ENCODE measurements around the gene FLT4.

DNA sequence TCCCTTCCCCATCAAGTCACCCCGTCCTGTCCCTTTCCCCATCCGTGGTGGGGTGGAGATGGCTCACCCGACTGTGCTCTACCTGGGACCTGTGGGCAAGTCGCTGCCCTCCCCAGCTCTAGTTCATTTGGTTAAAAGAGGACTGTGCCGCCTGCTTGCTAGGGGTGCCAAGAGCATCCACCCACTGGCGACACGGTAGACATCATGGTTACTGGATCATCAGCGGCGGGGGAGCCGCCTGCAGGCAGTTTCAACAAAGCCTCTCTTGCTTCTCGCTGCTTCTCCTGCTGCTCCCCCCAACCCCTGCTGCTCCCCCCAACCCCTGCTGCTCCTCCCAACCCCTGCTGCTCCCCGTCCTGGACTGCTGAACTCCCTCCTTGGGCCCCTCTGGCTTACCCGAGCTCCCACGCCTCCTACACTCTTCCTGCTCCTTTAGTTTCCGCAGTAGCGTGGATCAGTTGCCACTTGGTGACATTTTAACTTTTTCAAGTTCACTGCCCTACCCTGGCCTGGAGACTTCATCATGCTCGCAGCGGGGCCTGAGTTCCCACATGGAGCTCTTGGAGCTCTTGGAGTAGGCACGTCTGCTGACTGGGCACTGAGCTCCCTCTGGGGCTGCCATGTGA lies 36.1 kb downstream of the FLT4 start:
- TF ChIP-seq, protein P1, sequence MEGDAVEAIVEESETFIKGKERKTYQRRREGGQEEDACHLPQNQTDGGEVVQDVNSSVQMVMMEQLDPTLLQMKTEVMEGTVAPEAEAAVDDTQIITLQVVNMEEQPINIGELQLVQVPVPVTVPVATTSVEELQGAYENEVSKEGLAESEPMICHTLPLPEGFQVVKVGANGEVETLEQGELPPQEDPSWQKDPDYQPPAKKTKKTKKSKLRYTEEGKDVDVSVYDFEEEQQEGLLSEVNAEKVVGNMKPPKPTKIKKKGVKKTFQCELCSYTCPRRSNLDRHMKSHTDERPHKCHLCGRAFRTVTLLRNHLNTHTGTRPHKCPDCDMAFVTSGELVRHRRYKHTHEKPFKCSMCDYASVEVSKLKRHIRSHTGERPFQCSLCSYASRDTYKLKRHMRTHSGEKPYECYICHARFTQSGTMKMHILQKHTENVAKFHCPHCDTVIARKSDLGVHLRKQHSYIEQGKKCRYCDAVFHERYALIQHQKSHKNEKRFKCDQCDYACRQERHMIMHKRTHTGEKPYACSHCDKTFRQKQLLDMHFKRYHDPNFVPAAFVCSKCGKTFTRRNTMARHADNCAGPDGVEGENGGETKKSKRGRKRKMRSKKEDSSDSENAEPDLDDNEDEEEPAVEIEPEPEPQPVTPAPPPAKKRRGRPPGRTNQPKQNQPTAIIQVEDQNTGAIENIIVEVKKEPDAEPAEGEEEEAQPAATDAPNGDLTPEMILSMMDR (IDR thresholded peaks at IDR 0.05; ENCODE audit: insufficient read depth, low read length, poor library complexity, severe bottlenecking): no peak
- no peak for TF ChIP-seq EZH2phosphoT487 (conservative IDR thresholded peaks at IDR 0.05; ENCODE audit: low read length)
